Activated CD4-positive, CD25-positive, alpha-beta regulatory T cell treated with anti-CD3 and anti-CD28 coated beads, Interleukin-2, amount 50 U/mL, for 24 hours (primary cell): Measurements from ENCODE around the gene GPHN.
"Not testable (repeated sequence)": the region's sequence is repeated elsewhere in the genome, so short reads cannot be mapped to it uniquely, and the experiment has no call there.

Source experiments
- ATAC-seq, 2 donors: fragments of 150-1000 bp; cut with Tn5 transposase; one replicate each; pipeline ENCODE4 v1.10.0; 2021; ENCODE audit warnings: mild to moderate bottlenecking in 1 of 2, moderate library complexity in 1 of 2

Gene GPHN

GRCh38 chr14:66827182-66827581 lies 319.2 kb downstream of the GPHN start:
- no peak for ATAC-seq

GRCh38 chr14:66831173-66831572 lies 323.2 kb downstream of the GPHN start:
- ATAC-seq, result no peak

- no peak for ATAC-seq
Observed at GRCh38 chr14:66833816-66834215, 325.9 kb downstream of the GPHN start.

GRCh38 chr14:66837436-66837835 lies 329.5 kb downstream of the GPHN start:
- not testable (repeated sequence) for ATAC-seq

- no peak for ATAC-seq
Observed at GRCh38 chr14:66842911-66843512, 335.1 kb downstream of the GPHN start.

- peak in 1 of 2 donors; percentile 41 for ATAC-seq
Observed at GRCh38 chr14:66850258-66850888, 342.4 kb downstream of the GPHN start.

- ATAC-seq, result no peak
Observed at GRCh38 chr14:66853311-66853710, 345.4 kb downstream of the GPHN start.

GRCh38 chr14:66857867-66858266 lies 349.9 kb downstream of the GPHN start:
- ATAC-seq, result no peak

- ATAC-seq, result no peak
Observed at GRCh38 chr14:66859063-66859671, 351.2 kb downstream of the GPHN start.

- no peak for ATAC-seq
Observed at GRCh38 chr14:66881596-66881995, 373.6 kb downstream of the GPHN start.

GRCh38 chr14:66884149-66884548 lies 376.2 kb downstream of the GPHN start:
- ATAC-seq, result no peak

- no peak for ATAC-seq
Observed at GRCh38 chr14:66900719-66901118, 392.8 kb downstream of the GPHN start.

GRCh38 chr14:66910311-66910840 lies 402.4 kb downstream of the GPHN start:
- ATAC-seq, result no peak

GRCh38 chr14:66916421-66916820 lies 408.5 kb downstream of the GPHN start:
- ATAC-seq, result no peak

GRCh38 chr14:66918527-66918926 lies 410.6 kb downstream of the GPHN start:
- ATAC-seq, result no peak

GRCh38 chr14:66920196-66920595 lies 412.2 kb downstream of the GPHN start:
- ATAC-seq, result no peak

GRCh38 chr14:66923251-66923650 lies 415.3 kb downstream of the GPHN start:
- ATAC-seq, result no peak

- no peak for ATAC-seq
Observed at GRCh38 chr14:66939409-66939808, 431.5 kb downstream of the GPHN start.

- ATAC-seq, result no peak
Observed at GRCh38 chr14:66944872-66945271, 436.9 kb downstream of the GPHN start.

- no peak for ATAC-seq
Observed at GRCh38 chr14:66955159-66955558, 447.2 kb downstream of the GPHN start.

- no peak for ATAC-seq
Observed at GRCh38 chr14:66959437-66960050, 451.6 kb downstream of the GPHN start.

- ATAC-seq, result no peak
Observed at GRCh38 chr14:66965831-66966230, 457.9 kb downstream of the GPHN start.

- no peak for ATAC-seq
Observed at GRCh38 chr14:66972469-66972868, 464.5 kb downstream of the GPHN start.
